HepG2 (cell line): ENCODE data around the gene ASCC2. TPM values are rescaled to one million over a fixed set of nuclear protein-coding genes. Genes with fewer than 3 reads are reported as not detected.

Experiments used
- ELF1 ChIP-seq: sonication (generic); formaldehyde crosslinking; IDR thresholded peaks from 2 replicates; pipeline ENCODE4 v1.4.0; 2020; ENCODE audit warnings: missing genetic modification reagents
- HOMEZ ChIP-seq: IDR thresholded peaks from 2 replicates; pipeline ENCODE4 v1.6.1; 2016; ENCODE audit warnings: low read depth
- HOXA5 ChIP-seq: sonication (generic); formaldehyde crosslinking; IDR thresholded peaks from 2 replicates; pipeline ENCODE4 v1.4.0; 2020; ENCODE audit warnings: missing genetic modification reagents
- KLF12 ChIP-seq: sonication (generic); formaldehyde crosslinking; IDR thresholded peaks from 2 replicates; pipeline ENCODE4 v1.4.0; 2020; ENCODE audit warnings: missing genetic modification reagents, borderline replicate concordance
- MAFK ChIP-seq, 2 experiments: IDR thresholded peaks in 1 of 2; conservative IDR thresholded peaks in 1 of 2; 2 replicates each; pipeline ENCODE4 v1.6.1; 2011; ENCODE audit warnings: improper control_type of control experiment in 2 of 2, low read length in 2 of 2
- MXD4 ChIP-seq: IDR thresholded peaks from 2 replicates; pipeline ENCODE4 v1.6.1; 2016; ENCODE audit warnings: mild to moderate bottlenecking, missing biosample characterization, missing genetic modification reagents
- MYC ChIP-seq: sonication (generic); formaldehyde crosslinking; IDR thresholded peaks from 2 replicates; pipeline ENCODE4 v1.9.0; 2021; ENCODE audit warnings: missing genetic modification reagents, borderline replicate concordance
- THAP11 ChIP-seq: IDR thresholded peaks from 2 replicates; pipeline ENCODE4 v1.6.1; 2016; ENCODE audit warnings: missing biosample characterization, missing genetic modification reagents
- YEATS2 ChIP-seq: sonication (generic); formaldehyde crosslinking; IDR thresholded peaks from 2 replicates; pipeline ENCODE4 v1.4.0; 2020; ENCODE audit warnings: missing genetic modification reagents, borderline replicate concordance
- ZBTB42 ChIP-seq: sonication (generic); formaldehyde crosslinking; IDR thresholded peaks from 2 replicates; pipeline ENCODE4 v1.5.0; 2020; ENCODE audit warnings: mild to moderate bottlenecking, missing genetic modification reagents
- ZC3H4 ChIP-seq: sonication (generic); formaldehyde crosslinking; IDR thresholded peaks from 2 replicates; pipeline ENCODE4 v1.4.0; 2020; ENCODE audit warnings: missing genetic modification reagents, borderline replicate concordance
- ZMYM4 ChIP-seq: sonication (generic); formaldehyde crosslinking; IDR thresholded peaks from 2 replicates; pipeline ENCODE4 v1.8.1; 2023; ENCODE audit warnings: mild to moderate bottlenecking, missing genetic modification reagents
- ZNF205 ChIP-seq: IDR thresholded peaks from 2 replicates; pipeline ENCODE4 v1.6.1; 2018; ENCODE audit warnings: missing biosample characterization, missing genetic modification reagents
- ZNF24 ChIP-seq: fragments of 450-650 bp; IDR thresholded peaks from 2 replicates; pipeline ENCODE4 v1.6.1; 2017; ENCODE audit warnings: antibody characterized with exemption, mild to moderate bottlenecking
- ZNF414 ChIP-seq: sonication (generic); formaldehyde crosslinking; IDR thresholded peaks from 2 replicates; pipeline ENCODE4 v1.5.0; 2020; ENCODE audit warnings: missing genetic modification reagents
- ZNF451 ChIP-seq: sonication (generic); formaldehyde crosslinking; IDR thresholded peaks from 2 replicates; pipeline ENCODE4 v1.5.0; 2020; ENCODE audit warnings: mild to moderate bottlenecking, missing genetic modification reagents
- ZNF558 ChIP-seq: sonication (generic); formaldehyde crosslinking; IDR thresholded peaks from 2 replicates; pipeline ENCODE4 v1.9.0; 2022; ENCODE audit warnings: mild to moderate bottlenecking, missing genetic modification reagents, borderline replicate concordance
- ZNF572 ChIP-seq: sonication (generic); formaldehyde crosslinking; IDR thresholded peaks from 2 replicates; pipeline ENCODE4 v1.5.1; 2020; ENCODE audit warnings: mild to moderate bottlenecking, missing genetic modification reagents
- ZNF609 ChIP-seq: sonication (generic); formaldehyde crosslinking; IDR thresholded peaks from 2 replicates; pipeline ENCODE4 v1.4.0; 2020; ENCODE audit warnings: mild to moderate bottlenecking, missing genetic modification reagents, borderline replicate concordance
- polyA plus RNA-seq, 8 experiments: library from polyadenylated mRNA; depleted of rRNA in 3 of 8; stranded (reverse) in 7 of 8; unstranded in 1 of 8; fragments of >200 nt; fragmentation: Illumina TruSeq in 4 of 8; extraction: Trizol in 4 of 8; gene quantifications; 2 replicates each; pipeline versions ENCODE4 v1.2.1 to v1.2.3, GENCODE V29; 2011 to 2016; ENCODE audit warnings: low read depth in 4 of 8, missing spikeins in 1 of 8, mixed read lengths in 1 of 8; ENCODE audit not compliant: insufficient read depth in 1 of 8
- total RNA-seq, 5 experiments: library from RNA; depleted of rRNA; stranded (reverse); fragments of >200 nt; fragmentation: Illumina TruSeq; extraction: Trizol; gene quantifications; 2 replicates each; pipeline ENCODE4 v1.2.3, GENCODE V29; 2016; ENCODE audit warnings: low read depth in 1 of 5
- TF ChIP-seq, protein P1 (sequence below): IDR thresholded peaks from 2 replicates; pipeline ENCODE4 v1.6.1; 2016

The ASCC2 gene
- total and polyA plus RNA-seq, 2 of the 13 experiments (the other 11 are each of a cell fraction or from before 2014, with no cell fraction given), result 26.2 to 26.3 TPM

- peak; percentile 43; the same call in 1 of the 2 replicates for TF ChIP-seq ZNF609 (CRISPR knock-in tag)
- peak; percentile 84; the same call in 1 of the 2 replicates for TF ChIP-seq ZNF451 (CRISPR knock-in tag)
- no peak for TF ChIP-seq ZNF558
- TF ChIP-seq HOXA5 (CRISPR knock-in tag), result peak; percentile 70; the same call in 1 of the 2 replicates
- TF ChIP-seq ZC3H4 (CRISPR knock-in tag), result no peak
- peak; percentile 71; the same call in 1 of the 2 replicates for TF ChIP-seq ZNF24
- peak; percentile 83 for TF ChIP-seq THAP11 (CRISPR knock-in tag)
- 0 out of 2 replicates have a peak, but pooled peaks have one; percentile 13 for TF ChIP-seq ZNF572 (CRISPR knock-in tag)
- TF ChIP-seq MYC (CRISPR knock-in tag), result peak; percentile 77; the same call in 1 of the 2 replicates
- TF ChIP-seq ZNF205, result peak; percentile 41; the same call in 1 of the 2 replicates
- TF ChIP-seq YEATS2 (CRISPR knock-in tag), result peak; percentile 61; the same call in 1 of the 2 replicates
- TF ChIP-seq ELF1 (CRISPR knock-in tag), result peak; percentile 91
- TF ChIP-seq, protein P1, sequence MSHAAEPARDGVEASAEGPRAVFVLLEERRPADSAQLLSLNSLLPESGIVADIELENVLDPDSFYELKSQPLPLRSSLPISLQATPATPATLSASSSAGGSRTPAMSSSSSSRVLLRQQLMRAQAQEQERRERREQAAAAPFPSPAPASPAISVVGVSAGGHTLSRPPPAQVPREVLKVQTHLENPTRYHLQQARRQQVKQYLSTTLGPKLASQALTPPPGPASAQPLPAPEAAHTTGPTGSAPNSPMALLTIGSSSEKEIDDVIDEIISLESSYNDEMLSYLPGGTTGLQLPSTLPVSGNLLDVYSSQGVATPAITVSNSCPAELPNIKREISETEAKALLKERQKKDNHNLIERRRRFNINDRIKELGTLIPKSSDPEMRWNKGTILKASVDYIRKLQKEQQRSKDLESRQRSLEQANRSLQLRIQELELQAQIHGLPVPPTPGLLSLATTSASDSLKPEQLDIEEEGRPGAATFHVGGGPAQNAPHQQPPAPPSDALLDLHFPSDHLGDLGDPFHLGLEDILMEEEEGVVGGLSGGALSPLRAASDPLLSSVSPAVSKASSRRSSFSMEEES (CRISPR knock-in tag), result no peak; the same call in 1 of the 2 replicates
- TF ChIP-seq MXD4 (CRISPR knock-in tag), result peak; percentile 67; the same call in 1 of the 2 replicates
- TF ChIP-seq ZBTB42 (CRISPR knock-in tag), result no peak
- peak; percentile 33; the same call in 1 of the 2 replicates for TF ChIP-seq HOMEZ (CRISPR knock-in tag)
- TF ChIP-seq ZNF414 (CRISPR knock-in tag), result 0 out of 2 replicates have a peak, but pooled peaks have one; percentile 52
- TF ChIP-seq MAFK (conservative IDR thresholded peaks at IDR 0.05 in 1 of 2, IDR thresholded peaks at IDR 0.05 in 1 of 2; ENCODE audit: low read length in 2 of 2), result no peak
- TF ChIP-seq KLF12, result peak; percentile 76
- TF ChIP-seq ZMYM4 (CRISPR knock-in tag), result peak; percentile 73; the same call in 1 of the 2 replicates
Observed at GRCh38 chr22:29837741-29838598, at the start of gene ASCC2 (continued).
